ENCODE measurements around the gene ZBTB5.

ZBTB5 gene

DNA sequence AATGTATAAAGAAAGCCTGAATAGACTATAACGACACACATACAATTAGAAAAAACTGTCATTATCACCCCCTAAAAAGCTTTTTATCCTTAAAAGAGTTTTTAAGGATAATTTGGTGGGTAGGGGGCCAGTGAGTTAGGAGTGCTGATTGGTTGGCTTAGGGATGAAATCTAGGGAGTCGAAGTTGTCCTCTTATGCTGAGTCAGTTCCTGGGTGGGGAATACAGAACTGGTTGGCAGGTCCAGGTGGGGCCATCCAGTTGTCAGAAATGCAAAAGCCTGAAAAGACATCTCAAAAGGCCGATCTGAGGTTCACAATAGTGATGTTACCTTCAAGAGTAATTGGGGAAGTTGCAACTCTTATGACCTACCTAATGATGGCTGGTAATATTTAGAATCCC lies 13.6 kb downstream of the ZBTB5 start:
- Histone ChIP-seq H3K4me1 (ENCODE audit: control insufficient read depth, insufficient read depth, low read length) (peaks cover 15% of the 10 kb centered on the region), H3K9ac (ENCODE audit: low read length in 2 of 2) (no peak overlapping the region), H3K27ac (ENCODE audit: low read length) (peak overlapping the region; percentile 6), H3K36me3 (ENCODE audit: control insufficient read depth in 2 of 2, insufficient read depth in 2 of 2, low read length in 2 of 2) (peaks cover 3% of the 10 kb centered on the region in 2 donors), H3K27me3 (ENCODE audit: control insufficient read depth in 1 of 2, insufficient read depth in 2 of 2, low read length in 2 of 2) (no peaks in the 10 kb centered on the region), H3K9me3 (ENCODE audit: control insufficient read depth in 2 of 2, low read length in 2 of 2) (no peaks in the 10 kb centered on the region), H3K4me3 (ENCODE audit: low read length in 2 of 2) (no peak overlapping the region)

DNA sequence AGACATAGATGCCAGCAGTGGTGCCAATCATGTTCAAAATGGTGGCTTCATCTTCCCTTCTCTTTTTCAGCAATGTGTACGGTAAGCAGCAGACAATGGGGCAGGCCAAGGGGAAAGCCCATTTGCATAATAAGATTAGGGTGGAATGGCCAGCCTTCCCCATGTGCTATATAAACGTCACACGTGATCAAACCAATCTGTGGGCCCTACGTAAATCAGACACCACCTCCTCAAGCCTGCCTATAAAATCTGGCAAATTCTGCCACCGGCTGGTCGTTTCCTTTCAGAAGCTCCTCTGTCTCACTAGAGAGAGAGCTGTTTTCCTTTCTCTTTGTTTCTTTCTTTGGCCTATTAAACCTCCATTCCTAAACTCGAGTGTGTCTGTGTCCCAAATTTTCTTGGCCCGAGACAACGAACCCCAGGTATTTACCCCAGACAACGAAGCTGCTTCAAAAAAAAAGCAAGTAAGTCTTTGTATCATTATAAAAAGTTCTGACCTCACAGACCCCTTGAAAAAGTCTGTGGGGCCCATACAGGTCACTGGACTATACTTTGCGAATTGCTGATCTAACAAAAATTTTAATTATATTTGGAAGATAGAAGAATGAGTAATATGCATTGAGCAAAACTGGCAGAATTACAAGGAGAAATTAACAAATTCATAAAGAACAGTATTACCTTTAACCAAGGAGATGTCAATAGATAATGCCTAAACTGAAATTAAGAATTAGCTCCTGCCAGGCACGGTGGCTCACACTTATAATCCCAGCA lies 15.2 kb downstream of the ZBTB5 start:
- no peaks in the 10 kb centered on the region for H3K27me3 ChIP-seq (ENCODE audit: control insufficient read depth in 1 of 2, insufficient read depth in 2 of 2, low read length in 2 of 2)

DNA sequence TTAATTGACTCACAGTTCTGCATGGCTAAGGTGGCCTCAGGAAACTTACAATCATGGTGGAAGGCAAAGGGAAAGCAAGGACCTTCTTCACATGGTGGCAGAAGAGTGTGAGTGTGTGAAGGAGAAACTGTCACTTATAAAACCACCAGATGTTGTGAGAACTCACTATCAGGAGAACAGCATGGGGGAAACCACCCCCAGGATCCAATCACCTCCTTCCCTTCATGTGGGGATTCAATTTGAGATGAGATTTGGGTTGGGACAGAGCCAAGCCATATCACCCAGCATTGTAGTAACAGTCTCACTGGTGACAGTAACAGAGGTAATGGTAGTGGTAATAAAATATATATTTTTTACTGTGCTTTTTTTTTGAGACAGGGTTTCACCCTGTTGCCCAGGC lies 18.1 kb downstream of the ZBTB5 start:
- Histone ChIP-seq H3K27me3 (ENCODE audit: control insufficient read depth in 1 of 2, insufficient read depth in 2 of 2, low read length in 2 of 2) (no peaks in the 10 kb centered on the region), H3K4me3 (ENCODE audit: low read length in 2 of 2) (no peak overlapping the region), H3K9me3 (ENCODE audit: control insufficient read depth in 2 of 2, low read length in 2 of 2) (no peaks in the 10 kb centered on the region), H3K4me1 (ENCODE audit: control insufficient read depth, insufficient read depth, low read length) (peaks cover 6% of the 10 kb centered on the region), H3K27ac (ENCODE audit: low read length) (no peak overlapping the region), H3K36me3 (ENCODE audit: control insufficient read depth in 2 of 2, insufficient read depth in 2 of 2, low read length in 2 of 2) (peaks cover 8 to 10% of the 10 kb centered on the region in 2 donors), H3K9ac (ENCODE audit: low read length in 2 of 2) (no peak overlapping the region)

More for the DNA sequence above, 15.2 kb downstream of the ZBTB5 start:
- no peak overlapping the region for H3K9ac ChIP-seq (ENCODE audit: low read length in 2 of 2)
- H3K27ac ChIP-seq (ENCODE audit: low read length): no peak overlapping the region
- H3K36me3 ChIP-seq (ENCODE audit: control insufficient read depth in 2 of 2, insufficient read depth in 2 of 2, low read length in 2 of 2): peaks cover 2 to 3% of the 10 kb centered on the region in 2 donors
- H3K4me3 ChIP-seq (ENCODE audit: low read length in 2 of 2): no peak overlapping the region
- peaks cover 15% of the 10 kb centered on the region for H3K4me1 ChIP-seq (ENCODE audit: control insufficient read depth, insufficient read depth, low read length)
- H3K9me3 ChIP-seq (ENCODE audit: control insufficient read depth in 2 of 2, low read length in 2 of 2): no peaks in the 10 kb centered on the region

DNA sequence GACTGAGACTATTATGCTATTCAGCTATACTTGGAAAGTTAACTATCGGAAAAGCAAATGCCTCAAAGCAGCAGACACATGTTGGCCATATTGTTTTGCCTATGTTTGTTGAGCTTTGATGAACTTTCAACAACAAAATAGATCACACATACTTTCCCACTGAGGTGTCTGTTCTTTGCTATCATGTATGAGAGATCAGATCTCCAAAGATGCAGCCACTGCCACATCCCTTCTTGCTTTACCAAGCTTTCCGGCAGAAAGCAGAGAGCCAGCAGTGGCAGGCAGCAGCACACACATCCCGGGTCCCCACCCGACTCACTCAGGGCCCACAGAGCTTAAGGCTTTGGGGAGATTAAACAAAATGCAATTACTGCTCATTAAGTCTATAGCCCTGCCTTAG lies 18.8 kb downstream of the ZBTB5 start:
- Histone ChIP-seq H3K9ac (ENCODE audit: low read length in 2 of 2) (no peak overlapping the region), H3K9me3 (ENCODE audit: control insufficient read depth in 2 of 2, low read length in 2 of 2) (no peaks in the 10 kb centered on the region), H3K36me3 (ENCODE audit: control insufficient read depth in 2 of 2, insufficient read depth in 2 of 2, low read length in 2 of 2) (peaks cover 15 to 17% of the 10 kb centered on the region in 2 donors), H3K27me3 (ENCODE audit: control insufficient read depth in 1 of 2, insufficient read depth in 2 of 2, low read length in 2 of 2) (no peaks in the 10 kb centered on the region), H3K27ac (ENCODE audit: low read length) (no peak overlapping the region), H3K4me3 (ENCODE audit: low read length in 2 of 2) (no peak overlapping the region), H3K4me1 (ENCODE audit: control insufficient read depth, insufficient read depth, low read length) (peaks cover 2% of the 10 kb centered on the region)

DNA sequence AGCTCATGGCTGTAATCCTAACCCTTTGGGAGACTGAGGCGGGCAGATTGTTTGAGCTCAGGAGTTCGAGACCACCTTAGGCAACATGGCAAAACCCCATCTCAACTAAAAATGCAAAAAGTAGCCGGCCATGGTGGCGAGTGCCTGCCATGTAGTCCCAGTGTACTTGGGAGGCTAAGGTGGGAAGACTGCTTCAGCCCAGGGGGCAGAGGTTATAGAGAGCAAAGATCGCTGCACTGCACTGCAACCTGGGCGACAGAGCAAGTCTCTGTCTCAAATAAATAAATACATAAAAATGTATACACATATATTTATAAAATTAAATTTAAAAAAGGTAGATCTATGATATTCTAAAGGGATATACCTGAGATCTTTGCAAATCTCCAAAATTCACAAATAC lies 19.4 kb downstream of the ZBTB5 start:
- Histone ChIP-seq H3K9me3 (ENCODE audit: control insufficient read depth in 2 of 2, low read length in 2 of 2) (no peaks in the 10 kb centered on the region), H3K4me3 (ENCODE audit: low read length in 2 of 2) (no peak overlapping the region), H3K27me3 (ENCODE audit: control insufficient read depth in 1 of 2, insufficient read depth in 2 of 2, low read length in 2 of 2) (no peaks in the 10 kb centered on the region), H3K36me3 (ENCODE audit: control insufficient read depth in 2 of 2, insufficient read depth in 2 of 2, low read length in 2 of 2) (peaks cover 21 to 22% of the 10 kb centered on the region in 2 donors), H3K27ac (ENCODE audit: low read length) (no peak overlapping the region), H3K9ac (ENCODE audit: low read length in 2 of 2) (no peak overlapping the region), H3K4me1 (ENCODE audit: control insufficient read depth, insufficient read depth, low read length) (no peaks in the 10 kb centered on the region)

DNA sequence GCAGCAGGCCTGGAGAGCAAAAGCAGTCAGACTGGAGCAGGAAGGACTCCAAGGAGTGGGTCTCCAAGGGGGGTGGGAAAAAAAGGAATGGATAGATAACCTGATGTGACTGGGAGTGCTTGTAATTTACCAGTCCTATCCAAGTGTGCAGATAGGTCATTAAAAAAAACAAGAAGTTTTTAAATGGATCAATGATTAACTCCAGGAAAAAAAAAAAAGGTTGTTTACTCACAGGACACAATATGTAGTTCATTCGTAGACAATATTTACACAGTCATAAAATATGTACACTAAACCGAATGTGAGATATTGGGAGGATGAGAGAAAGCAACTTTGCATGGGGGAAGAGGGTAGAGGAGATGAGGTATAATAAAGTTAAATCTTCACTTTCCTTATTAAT lies 20.4 kb downstream of the ZBTB5 start:
- no peaks in the 10 kb centered on the region for H3K4me1 ChIP-seq (ENCODE audit: control insufficient read depth, insufficient read depth, low read length)
- no peaks in the 10 kb centered on the region for H3K27me3 ChIP-seq (ENCODE audit: control insufficient read depth in 1 of 2, insufficient read depth in 2 of 2, low read length in 2 of 2)
- H3K27ac ChIP-seq (ENCODE audit: low read length): no peak overlapping the region
- H3K36me3 ChIP-seq (ENCODE audit: control insufficient read depth in 2 of 2, insufficient read depth in 2 of 2, low read length in 2 of 2): peaks cover 28 to 30% of the 10 kb centered on the region in 2 donors
- no peaks in the 10 kb centered on the region for H3K9me3 ChIP-seq (ENCODE audit: control insufficient read depth in 2 of 2, low read length in 2 of 2)
- no peak overlapping the region for H3K4me3 ChIP-seq (ENCODE audit: low read length in 2 of 2)
- H3K9ac ChIP-seq (ENCODE audit: low read length in 2 of 2): no peak overlapping the region

DNA sequence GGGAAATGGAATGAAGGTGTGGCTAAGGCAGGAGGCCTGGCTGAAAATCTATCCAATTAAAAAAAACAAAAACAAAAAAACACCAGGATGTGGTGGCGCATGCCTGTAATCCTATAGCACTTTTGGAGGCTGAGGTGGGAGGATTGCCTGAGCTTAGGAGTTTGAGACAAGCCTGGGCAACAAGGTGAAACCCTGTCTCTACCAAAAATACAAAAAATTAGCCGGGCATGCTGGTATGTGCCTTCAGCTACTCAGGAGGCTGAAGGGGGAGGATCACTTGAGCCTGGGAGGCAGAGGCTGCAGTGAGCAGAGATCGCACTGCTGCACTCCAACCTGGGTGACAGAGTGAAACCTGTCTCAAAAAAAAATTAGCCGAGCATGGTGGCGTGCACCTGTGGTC lies 21.7 kb downstream of the ZBTB5 start:
- Histone ChIP-seq H3K27ac (ENCODE audit: low read length) (no peak overlapping the region), H3K9ac (ENCODE audit: low read length in 2 of 2) (no peak overlapping the region), H3K9me3 (ENCODE audit: control insufficient read depth in 2 of 2, low read length in 2 of 2) (no peaks in the 10 kb centered on the region), H3K36me3 (ENCODE audit: control insufficient read depth in 2 of 2, insufficient read depth in 2 of 2, low read length in 2 of 2) (peaks cover 36 to 38% of the 10 kb centered on the region in 2 donors), H3K4me3 (ENCODE audit: low read length in 2 of 2) (no peak overlapping the region), H3K27me3 (ENCODE audit: control insufficient read depth in 1 of 2, insufficient read depth in 2 of 2, low read length in 2 of 2) (no peaks in the 10 kb centered on the region), H3K4me1 (ENCODE audit: control insufficient read depth, insufficient read depth, low read length) (no peaks in the 10 kb centered on the region)

DNA sequence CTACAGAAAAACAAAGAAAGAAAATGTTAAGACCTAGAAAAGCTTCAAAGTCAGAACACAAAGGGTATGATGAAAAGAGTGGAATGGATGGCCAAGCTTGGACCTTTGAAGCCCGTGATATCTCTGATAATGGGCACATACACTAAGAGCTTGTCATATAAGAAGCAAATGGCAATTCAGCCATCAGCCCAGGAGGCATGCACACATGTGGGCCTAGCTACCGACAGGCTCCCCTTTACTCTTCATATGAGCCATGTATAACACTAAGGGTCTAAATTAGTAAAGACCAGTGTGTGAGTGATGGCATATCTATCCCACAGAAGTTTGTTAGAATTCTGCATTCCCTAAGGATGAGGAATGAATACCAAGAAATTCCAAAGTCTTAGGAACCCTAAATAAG lies 22.7 kb downstream of the ZBTB5 start:
- no peaks in the 10 kb centered on the region for H3K9me3 ChIP-seq (ENCODE audit: control insufficient read depth in 2 of 2, low read length in 2 of 2)
- peaks cover 2% of the 10 kb centered on the region for H3K4me1 ChIP-seq (ENCODE audit: control insufficient read depth, insufficient read depth, low read length)
- H3K36me3 ChIP-seq (ENCODE audit: control insufficient read depth in 2 of 2, insufficient read depth in 2 of 2, low read length in 2 of 2): peaks cover 42 to 44% of the 10 kb centered on the region in 2 donors
- no peak overlapping the region for H3K4me3 ChIP-seq (ENCODE audit: low read length in 2 of 2)
- no peaks in the 10 kb centered on the region for H3K27me3 ChIP-seq (ENCODE audit: control insufficient read depth in 1 of 2, insufficient read depth in 2 of 2, low read length in 2 of 2)
- no peak overlapping the region for H3K27ac ChIP-seq (ENCODE audit: low read length)
- no peak overlapping the region for H3K9ac ChIP-seq (ENCODE audit: low read length in 2 of 2)

DNA sequence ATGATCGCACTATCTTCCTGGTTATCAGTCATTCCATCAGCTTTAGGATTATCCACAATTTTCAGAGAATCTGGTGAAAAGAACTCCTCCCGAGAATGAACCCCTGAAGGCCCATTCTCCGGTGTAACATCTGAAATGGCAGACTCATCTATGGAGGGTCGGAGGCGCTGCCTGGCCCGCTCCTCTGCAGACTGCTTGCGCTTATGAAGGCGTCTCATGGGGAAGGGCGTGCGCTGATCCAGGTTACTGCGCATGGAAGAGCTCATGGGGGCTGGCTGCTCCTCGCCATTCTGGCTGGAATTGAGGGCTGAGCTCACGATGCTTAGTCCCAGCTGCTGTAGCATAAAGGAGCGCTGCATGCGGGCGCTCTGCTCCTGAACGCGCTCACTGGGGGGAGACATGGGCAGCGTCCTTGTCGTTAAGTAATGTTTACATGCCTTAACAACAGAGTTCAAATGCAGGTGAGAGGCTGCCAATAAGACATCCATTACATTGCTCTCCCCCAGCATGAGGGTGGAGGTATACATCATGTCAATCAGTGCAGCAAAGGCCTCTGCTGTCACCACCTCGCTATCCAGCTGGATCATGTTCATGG lies 23.4 kb downstream of the ZBTB5 start:
- Histone ChIP-seq H3K4me3 (ENCODE audit: low read length in 2 of 2) (no peak overlapping the region), H3K36me3 (ENCODE audit: control insufficient read depth in 2 of 2, insufficient read depth in 2 of 2, low read length in 2 of 2) (peaks cover 49% of the 10 kb centered on the region in 2 donors), H3K9me3 (ENCODE audit: control insufficient read depth in 2 of 2, low read length in 2 of 2) (no peaks in the 10 kb centered on the region), H3K27me3 (ENCODE audit: control insufficient read depth in 1 of 2, insufficient read depth in 2 of 2, low read length in 2 of 2) (no peaks in the 10 kb centered on the region), H3K9ac (ENCODE audit: low read length in 2 of 2) (no peak overlapping the region), H3K4me1 (ENCODE audit: control insufficient read depth, insufficient read depth, low read length) (peaks cover 2% of the 10 kb centered on the region), H3K27ac (ENCODE audit: low read length) (no peak overlapping the region)

DNA sequence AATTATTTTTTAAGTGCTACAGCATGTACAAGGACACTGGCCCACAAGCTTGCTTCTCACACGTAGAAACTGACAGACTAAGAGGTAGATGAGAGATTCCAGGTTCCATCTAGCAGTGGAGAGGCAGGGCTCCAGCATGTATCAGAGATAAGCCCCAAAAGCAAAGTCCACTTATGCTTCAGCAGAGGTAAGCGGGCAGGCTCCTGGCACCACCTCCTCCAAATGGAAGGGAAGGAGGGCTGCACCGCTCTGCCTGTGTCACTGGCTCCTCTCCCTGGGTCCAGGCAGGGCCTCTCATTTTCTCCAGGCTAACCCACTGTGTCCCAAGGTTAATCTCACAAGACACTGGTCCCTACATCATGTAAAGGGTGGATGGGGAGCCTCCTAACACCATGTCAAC lies 26.9 kb downstream of the ZBTB5 start:
- Histone ChIP-seq H3K9ac (ENCODE audit: low read length in 2 of 2) (no peak overlapping the region), H3K9me3 (ENCODE audit: control insufficient read depth in 2 of 2, low read length in 2 of 2) (no peaks in the 10 kb centered on the region), H3K27ac (ENCODE audit: low read length) (no peak overlapping the region), H3K27me3 (ENCODE audit: control insufficient read depth in 1 of 2, insufficient read depth in 2 of 2, low read length in 2 of 2) (no peaks in the 10 kb centered on the region), H3K36me3 (ENCODE audit: control insufficient read depth in 2 of 2, insufficient read depth in 2 of 2, low read length in 2 of 2) (peaks cover 50 to 79% of the 10 kb centered on the region in 2 donors), H3K4me3 (ENCODE audit: low read length in 2 of 2) (no peak overlapping the region), H3K4me1 (ENCODE audit: control insufficient read depth, insufficient read depth, low read length) (peaks cover 2% of the 10 kb centered on the region)

DNA sequence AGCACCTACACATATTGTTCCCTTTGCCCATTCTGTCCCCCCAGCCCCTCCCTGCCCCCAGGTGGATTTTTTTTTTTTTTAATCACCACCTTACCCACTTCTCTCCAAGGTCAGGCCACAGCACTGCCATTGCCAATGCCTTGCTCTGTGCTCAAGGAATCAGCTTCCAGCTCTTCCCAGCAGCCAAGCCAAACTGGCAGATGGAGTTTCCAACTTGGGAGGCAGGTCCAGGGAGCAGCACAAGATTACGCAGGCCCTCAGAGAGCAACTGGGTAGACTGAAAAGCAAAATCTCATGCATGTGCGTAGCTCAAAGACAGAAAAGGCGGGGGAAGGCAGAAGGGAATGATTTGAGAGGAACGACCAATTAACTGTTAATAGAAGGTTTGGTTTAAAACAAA lies 27.6 kb downstream of the ZBTB5 start:
- no peak overlapping the region for H3K4me3 ChIP-seq (ENCODE audit: low read length in 2 of 2)
- no peaks in the 10 kb centered on the region for H3K27me3 ChIP-seq (ENCODE audit: control insufficient read depth in 1 of 2, insufficient read depth in 2 of 2, low read length in 2 of 2)
- peaks cover 2% of the 10 kb centered on the region for H3K4me1 ChIP-seq (ENCODE audit: control insufficient read depth, insufficient read depth, low read length)
- no peaks in the 10 kb centered on the region for H3K9me3 ChIP-seq (ENCODE audit: control insufficient read depth in 2 of 2, low read length in 2 of 2)
- no peak overlapping the region for H3K9ac ChIP-seq (ENCODE audit: low read length in 2 of 2)
- no peak overlapping the region for H3K27ac ChIP-seq (ENCODE audit: low read length)
- peaks cover 54 to 79% of the 10 kb centered on the region in 2 donors for H3K36me3 ChIP-seq (ENCODE audit: control insufficient read depth in 2 of 2, insufficient read depth in 2 of 2, low read length in 2 of 2)
